ENCODE data around the gene ANKRD13A.

DNA sequence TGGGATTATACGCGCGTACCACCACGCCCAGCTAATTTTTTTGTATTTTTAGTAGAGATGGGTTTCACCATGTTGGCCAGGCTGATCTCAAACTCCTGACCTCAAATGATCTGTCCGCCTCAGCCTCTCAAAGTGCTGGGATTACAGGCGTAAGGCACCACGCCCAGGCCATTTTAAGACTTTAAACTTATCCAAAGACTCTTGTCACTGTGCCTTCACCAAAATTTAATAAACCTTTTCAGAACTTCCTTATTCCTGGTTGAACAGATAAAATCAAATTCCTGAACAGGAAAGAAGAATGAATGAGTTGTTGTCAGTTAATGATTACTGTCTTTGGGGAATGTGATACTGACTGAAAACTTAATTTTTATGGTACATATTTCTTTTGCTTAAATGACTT, 40.9 kb upstream of the ANKRD13A start:
- TF ChIP-seq, protein P1, sequence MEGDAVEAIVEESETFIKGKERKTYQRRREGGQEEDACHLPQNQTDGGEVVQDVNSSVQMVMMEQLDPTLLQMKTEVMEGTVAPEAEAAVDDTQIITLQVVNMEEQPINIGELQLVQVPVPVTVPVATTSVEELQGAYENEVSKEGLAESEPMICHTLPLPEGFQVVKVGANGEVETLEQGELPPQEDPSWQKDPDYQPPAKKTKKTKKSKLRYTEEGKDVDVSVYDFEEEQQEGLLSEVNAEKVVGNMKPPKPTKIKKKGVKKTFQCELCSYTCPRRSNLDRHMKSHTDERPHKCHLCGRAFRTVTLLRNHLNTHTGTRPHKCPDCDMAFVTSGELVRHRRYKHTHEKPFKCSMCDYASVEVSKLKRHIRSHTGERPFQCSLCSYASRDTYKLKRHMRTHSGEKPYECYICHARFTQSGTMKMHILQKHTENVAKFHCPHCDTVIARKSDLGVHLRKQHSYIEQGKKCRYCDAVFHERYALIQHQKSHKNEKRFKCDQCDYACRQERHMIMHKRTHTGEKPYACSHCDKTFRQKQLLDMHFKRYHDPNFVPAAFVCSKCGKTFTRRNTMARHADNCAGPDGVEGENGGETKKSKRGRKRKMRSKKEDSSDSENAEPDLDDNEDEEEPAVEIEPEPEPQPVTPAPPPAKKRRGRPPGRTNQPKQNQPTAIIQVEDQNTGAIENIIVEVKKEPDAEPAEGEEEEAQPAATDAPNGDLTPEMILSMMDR (IDR thresholded peaks at IDR 0.05), result no peak
- TF ChIP-seq POLR2A (IDR thresholded peaks at IDR 0.05), result no peak

All from tibial nerve (tissue), 3 donors.